T1000 (cell line): ENCODE results near the gene MGST3.
A peak's percentile ranks its signal among the peaks of the same experiment; 100 is the strongest.
"Not testable (repeated sequence)": the region's sequence is repeated elsewhere in the genome, so short reads cannot be mapped to it uniquely, and the experiment has no call there.

Source experiments
- DNase-seq: peaks from one replicate; lab custom pipeline; 2025; ENCODE audit warnings: mixed read lengths; lab: John Stamatoyannopoulos, UW

MGST3 gene

GRCh38 chr1:165629848-165630628 is 996 bp upstream of the MGST3 start:
- no peak for DNase-seq

DNA sequence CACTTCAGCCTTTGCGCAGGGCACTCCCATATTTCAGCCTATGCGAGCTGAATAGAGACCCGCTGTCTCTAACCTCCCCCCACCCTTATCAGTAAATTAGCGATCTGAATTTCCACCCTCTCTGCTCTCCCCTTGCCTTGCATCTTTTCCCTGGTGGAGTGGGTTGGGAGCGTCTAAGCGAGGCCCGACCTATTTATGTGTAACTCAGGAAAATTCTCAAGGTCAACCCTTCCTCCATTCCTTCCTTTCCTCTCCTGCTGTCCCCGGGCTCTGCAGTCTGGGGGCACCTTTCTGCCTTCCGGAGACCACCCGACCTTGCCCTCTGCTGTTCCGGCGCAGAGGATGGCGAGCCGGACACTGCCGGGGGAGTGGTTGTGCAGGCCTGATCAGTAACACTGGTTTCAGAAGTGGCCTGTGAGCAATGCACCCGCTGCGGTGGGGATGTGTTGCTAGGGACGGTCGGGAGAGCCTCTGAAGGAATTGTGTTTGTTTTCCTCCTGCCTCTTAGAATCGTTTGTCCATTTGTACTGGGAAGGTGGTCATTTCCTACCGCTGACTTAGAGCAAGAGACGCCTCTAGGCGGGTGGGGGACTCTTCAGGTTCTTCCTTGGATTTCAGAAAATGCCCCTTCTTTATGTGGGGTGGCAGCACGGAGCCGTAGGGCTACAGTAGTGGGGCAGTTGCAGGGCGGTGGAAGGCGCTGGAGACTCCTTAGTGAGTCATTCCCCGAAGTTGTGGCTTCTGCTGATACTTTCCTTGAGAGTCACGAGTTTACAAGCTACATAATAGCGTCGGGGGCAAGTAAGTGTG is 513 bp downstream of the MGST3 start:
- peak; percentile 61 for DNase-seq

DNA sequence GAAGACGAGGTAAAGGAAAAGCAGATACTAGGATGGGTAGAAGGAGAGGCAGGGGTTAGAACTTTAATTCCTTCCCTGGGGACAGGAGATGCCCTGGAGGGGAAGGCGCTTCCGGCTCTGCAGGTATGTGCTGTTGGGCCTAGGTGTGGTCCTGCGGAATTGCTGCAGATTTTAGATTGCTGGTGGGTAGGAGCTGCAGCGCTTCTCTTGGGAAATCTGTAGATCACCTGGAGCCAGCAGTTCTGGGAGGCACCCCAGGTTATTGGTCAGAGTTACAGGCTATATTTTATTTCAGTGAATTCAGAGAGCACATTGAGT is 1.1 kb downstream of the MGST3 start:
- no peak for DNase-seq

GRCh38 chr1:165632491-165632890 is 1.5 kb downstream of the MGST3 start:
- DNase-seq, result no peak

DNA sequence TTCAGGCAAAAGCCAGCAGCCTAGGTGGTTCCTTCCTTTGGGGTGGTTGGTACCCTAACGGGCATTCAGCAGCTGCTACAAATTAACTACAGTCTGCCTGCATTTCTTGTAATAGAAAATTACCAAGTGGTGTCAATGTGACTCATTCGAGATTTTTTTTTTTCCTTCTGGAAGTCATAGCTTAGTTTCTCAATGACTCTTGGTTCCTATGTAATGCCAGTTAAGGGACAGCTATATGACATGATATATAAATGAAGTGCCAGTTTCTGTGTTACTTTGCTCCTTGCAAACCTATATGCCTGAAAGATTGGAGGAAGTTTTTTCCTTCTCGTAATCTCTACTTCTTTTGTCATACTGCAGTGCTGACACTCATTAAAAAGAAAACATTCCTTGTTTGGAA is 2.6 kb downstream of the MGST3 start:
- no peak for DNase-seq

GRCh38 chr1:165634154-165634921 is 3.3 kb downstream of the MGST3 start:
- no peak for DNase-seq

- DNase-seq, result no peak
Measured at GRCh38 chr1:165635329-165635728, 4.3 kb downstream of the MGST3 start.

GRCh38 chr1:165635823-165636222 is 4.8 kb downstream of the MGST3 start:
- no peak for DNase-seq

GRCh38 chr1:165637427-165637826 is 6.4 kb downstream of the MGST3 start:
- DNase-seq, result no peak

GRCh38 chr1:165638211-165638610 is 7.2 kb downstream of the MGST3 start:
- not testable (repeated sequence) for DNase-seq

DNA sequence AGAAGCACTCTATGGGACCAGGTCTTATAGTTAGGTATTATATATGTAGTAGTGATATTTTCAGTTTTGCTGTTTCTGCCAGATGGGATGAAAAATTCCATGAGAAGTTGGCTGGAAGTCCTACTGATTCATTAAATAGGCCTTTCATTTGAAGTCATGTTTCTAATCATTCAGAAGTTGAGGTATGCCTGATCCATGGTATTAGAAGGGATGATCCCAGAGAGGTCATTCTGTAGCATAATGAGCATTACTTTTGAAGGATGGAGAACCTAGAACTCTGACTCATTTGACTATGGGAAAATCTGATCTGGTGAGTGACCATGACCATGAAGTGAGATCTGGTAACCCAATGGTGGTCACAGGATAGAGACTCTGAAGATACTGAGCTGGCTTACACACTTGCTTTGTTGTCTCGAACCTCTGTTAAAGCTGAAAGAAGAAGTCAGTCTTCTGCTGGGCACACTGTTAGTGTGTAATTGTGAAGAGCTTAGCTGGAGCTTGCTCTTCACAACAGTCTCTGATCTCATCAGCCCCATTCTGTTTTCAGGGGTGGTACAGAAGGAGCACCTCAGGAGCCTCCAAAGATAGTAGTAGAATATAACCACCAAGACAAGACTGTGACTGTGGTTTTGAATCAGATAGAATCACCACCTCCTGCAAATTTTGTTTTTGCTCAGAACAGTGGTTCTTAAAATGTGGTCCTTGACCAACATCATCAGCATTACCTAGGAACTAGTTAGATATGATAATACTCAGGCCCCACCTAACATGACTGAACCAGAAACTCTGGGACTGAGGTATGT is 9.0 kb downstream of the MGST3 start:
- no peak for DNase-seq

DNA sequence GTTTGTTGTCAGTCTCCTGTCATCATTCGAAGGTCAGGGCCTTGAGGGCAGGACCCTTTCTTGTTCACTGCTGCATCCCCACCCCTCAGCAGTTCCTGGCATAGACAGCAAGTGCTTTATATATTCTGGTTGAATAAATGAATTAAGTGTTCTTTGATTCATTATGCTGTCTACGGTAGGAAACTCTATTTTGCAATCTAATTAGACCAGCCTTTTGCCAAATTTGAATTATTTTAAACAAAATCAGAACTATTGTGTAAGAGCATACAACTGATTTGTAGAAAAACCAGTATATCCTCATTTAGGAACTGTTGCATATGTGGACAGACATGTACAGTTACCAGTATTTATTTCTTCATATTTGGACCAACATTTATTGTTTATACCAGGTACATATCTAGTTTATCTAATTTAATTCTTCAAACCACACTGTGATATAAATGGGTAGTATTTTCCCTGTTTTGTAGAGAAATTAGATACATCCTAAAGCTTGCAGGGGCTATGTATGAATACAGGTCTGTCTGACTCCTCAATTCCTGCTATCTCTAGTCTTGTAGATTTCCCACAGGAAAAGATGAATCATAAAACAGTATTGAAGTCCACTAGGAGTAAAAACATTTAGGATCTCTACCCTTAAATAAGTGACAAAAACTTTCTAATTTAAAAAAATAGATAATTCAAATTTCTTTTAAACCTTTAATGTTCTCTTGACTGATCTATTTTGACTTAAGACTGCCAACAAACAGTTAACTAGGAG is 10.4 kb downstream of the MGST3 start:
- DNase-seq, result no peak

DNA sequence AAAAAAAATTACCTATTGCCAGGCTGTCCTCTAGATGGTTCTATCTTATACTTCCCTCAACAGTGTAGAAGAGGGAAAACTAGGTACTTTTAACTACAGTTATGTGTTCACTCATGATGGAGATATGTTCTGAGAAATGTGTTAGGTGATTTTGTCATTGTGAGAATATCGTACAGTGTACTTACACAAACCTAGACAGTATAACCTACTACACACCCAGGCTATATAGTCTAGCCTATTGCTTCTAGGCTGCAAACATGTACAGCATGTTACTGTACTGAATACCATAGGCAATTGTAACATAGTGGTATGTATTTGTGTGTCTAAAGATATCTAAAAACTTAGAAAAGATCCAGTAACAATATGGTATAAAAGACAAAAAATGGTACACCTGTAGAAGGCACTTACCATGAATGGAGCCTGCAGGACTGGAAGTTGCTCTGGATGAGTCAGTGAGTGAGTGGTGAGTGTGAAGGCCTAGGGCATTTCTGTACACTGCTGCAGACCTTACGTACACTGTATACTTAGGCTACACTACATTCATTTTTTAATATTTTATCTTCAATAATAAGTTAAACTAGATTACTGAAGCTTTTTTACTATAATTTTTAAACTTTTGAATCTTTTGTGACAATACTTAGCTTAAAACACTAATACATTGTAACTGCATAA is 13.2 kb downstream of the MGST3 start:
- no peak for DNase-seq

- DNase-seq, result no peak
Measured at GRCh38 chr1:165645654-165646366, 14.8 kb downstream of the MGST3 start.

DNA sequence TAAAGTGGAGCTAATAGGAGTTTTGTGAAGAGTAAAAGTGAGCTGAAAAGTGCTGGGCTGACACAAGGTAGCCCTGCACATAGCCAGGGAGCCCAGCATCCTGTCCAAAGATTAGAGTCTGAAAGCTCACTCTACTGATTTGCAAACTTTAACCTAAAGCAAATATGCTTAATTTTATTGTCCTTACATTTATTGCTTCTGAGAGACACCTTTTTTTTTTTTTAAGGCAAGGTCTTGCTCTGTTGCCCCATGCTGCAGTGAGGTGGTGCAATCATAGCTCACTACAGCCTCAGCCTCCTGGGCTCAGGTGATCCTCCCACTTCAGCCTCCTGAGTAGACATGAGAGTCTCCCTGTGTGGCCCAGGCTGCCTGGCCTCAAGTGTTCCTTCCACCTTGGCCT is 16.5 kb downstream of the MGST3 start:
- DNase-seq, result no peak

GRCh38 chr1:165647970-165648369 is 16.9 kb downstream of the MGST3 start:
- DNase-seq, result no peak

DNA sequence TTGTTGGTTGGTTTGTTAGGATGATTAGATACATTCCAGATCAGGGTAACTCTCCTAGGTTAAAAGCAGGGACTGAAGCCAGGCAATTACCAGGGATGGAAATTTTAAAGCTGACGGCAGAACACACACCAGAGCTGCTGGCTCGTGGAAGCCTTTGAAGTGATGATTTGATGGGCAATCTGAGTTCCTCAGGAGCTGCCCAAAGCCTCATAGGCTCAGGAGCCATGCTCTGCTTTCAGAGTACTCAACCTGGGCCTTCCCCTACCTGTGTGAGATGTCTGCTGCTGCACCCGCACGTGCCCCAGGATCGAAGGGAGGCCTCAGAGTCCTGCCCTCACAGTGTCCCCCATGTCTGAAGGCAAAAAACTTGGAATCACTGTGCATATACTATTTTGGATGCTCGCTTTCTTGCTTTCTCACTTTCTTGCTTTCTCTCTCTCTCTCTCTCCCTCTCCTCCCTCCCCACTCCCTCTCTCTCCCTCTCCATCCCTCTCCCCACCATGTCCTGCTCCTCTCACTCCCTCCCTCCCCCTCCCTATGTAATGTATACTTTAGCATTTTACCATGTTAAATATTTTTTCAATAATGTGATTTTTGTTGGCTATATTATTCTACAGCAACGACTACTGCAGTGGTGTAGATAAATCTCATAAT is 18.0 kb downstream of the MGST3 start:
- no peak for DNase-seq

- DNase-seq, result no peak
Measured at GRCh38 chr1:165650981-165651625, 20.1 kb downstream of the MGST3 start.
